B cell (primary cell): Measurements from ENCODE around the gene RHCE. TPM values are rescaled to one million over a fixed set of nuclear protein-coding genes. Genes with fewer than 3 reads are reported as not detected.

Experiments used
- ATAC-seq: fragments of 200-7000 bp; cut with Tn5 transposase; one replicate; pipeline ENCODE4 v1.10.0; 2021; ENCODE audit warnings: low read depth, mild to moderate bottlenecking, moderate number of reproducible peaks, moderate library complexity
- CTCF ChIA-PET: fragments of 350-600 bp; sonication (Branson Sonifier 250); formaldehyde crosslinking; loops from one replicate; lab custom pipeline; 2021; ENCODE audit warnings: antibody characterized with exemption, inconsistent platforms; lab: Charles Lee
- POLR2A ChIA-PET: fragments of 350-600 bp; sonication (Branson Sonifier 250); formaldehyde crosslinking; loops from one replicate; lab custom pipeline; 2021; ENCODE audit warnings: antibody characterized with exemption; lab: Charles Lee
- DNase-seq: peaks from one replicate; pipeline ENCODE4 v3.0.0; 2013
- H2AFZ ChIP-seq: 2 replicates; pipeline ENCODE4 v1.6.1; 2012; ENCODE audit warnings: mild to moderate bottlenecking, low read depth, low read length; ENCODE audit not compliant: insufficient read depth, poor library complexity, severe bottlenecking
- H3K27ac ChIP-seq, 2 donors: 1 replicate in 1 of 2; 2 replicates in 1 of 2; pipeline ENCODE4 v1.5.1; 2012 to 2013; ENCODE audit warnings: low read length in 2 of 2, mild to moderate bottlenecking in 2 of 2, moderate library complexity in 1 of 2
- H3K27me3 ChIP-seq, 4 experiments: fragments of 200-600 bp in 1 of 4; sonication (generic) in 1 of 4; replicated peaks in 1 of 4; 1 replicate in 2 of 4; 2 replicates in 2 of 4; pipeline versions ENCODE4 v1.6.1 to v1.7.0; 2013 to 2016; ENCODE audit warnings: low read length in 3 of 4, mild to moderate bottlenecking in 2 of 4, mixed read lengths in 1 of 4, moderate library complexity in 1 of 4; ENCODE audit not compliant: insufficient read depth in 4 of 4, control insufficient read depth in 3 of 4; ENCODE audit errors: control extremely low read depth in 1 of 4
- H3K36me3 ChIP-seq, 2 experiments: replicated peaks in 1 of 2; 1 replicate in 1 of 2; 2 replicates in 1 of 2; pipeline versions ENCODE4 v1.6.1 to v1.7.1; 2013; ENCODE audit warnings: low read length in 1 of 2; ENCODE audit not compliant: insufficient read depth in 2 of 2, control insufficient read depth in 1 of 2; ENCODE audit errors: control extremely low read depth in 1 of 2, extremely low read depth in 1 of 2
- H3K4me1 ChIP-seq, 2 donors: fragments of 200-600 bp in 1 of 2; sonication (generic) in 1 of 2; 1 replicate in 1 of 2; 2 replicates in 1 of 2; pipeline versions ENCODE4 v1.5.1 to v1.6.1; 2013 to 2017; ENCODE audit warnings: low read length in 2 of 2; ENCODE audit not compliant: control insufficient read depth in 2 of 2, insufficient read depth in 2 of 2
- H3K4me2 ChIP-seq: replicated peaks from 2 replicates; pipeline ENCODE3; 2012; ENCODE audit warnings: mild to moderate bottlenecking, low read depth, low read length; ENCODE audit not compliant: poor library complexity, severe bottlenecking
- H3K4me3 ChIP-seq, 5 experiments: fragments of 200-600 bp in 1 of 5; sonication (generic) in 1 of 5; 1 replicate in 3 of 5; 2 replicates in 2 of 5; pipeline versions ENCODE4 v1.5.1 to v1.7.0; 2011 to 2016; ENCODE audit warnings: low read length in 4 of 5, mild to moderate bottlenecking in 4 of 5, low read depth in 2 of 5, control low read depth in 1 of 5, moderate library complexity in 1 of 5; ENCODE audit not compliant: insufficient read depth in 1 of 5; ENCODE audit errors: control extremely low read depth in 1 of 5, extremely low read depth in 1 of 5
- H3K79me2 ChIP-seq: fragments of 200-600 bp; sonication (generic); one replicate; pipeline ENCODE4 v1.6.0; 2016; ENCODE audit warnings: low read length; ENCODE audit not compliant: control insufficient read depth, insufficient read depth
- H3K9ac ChIP-seq: fragments of 200-600 bp; sonication (generic); 2 replicates; pipeline ENCODE4 v1.6.1; 2017; ENCODE audit warnings: mild to moderate bottlenecking, low read length, moderate library complexity
- H3K9me3 ChIP-seq, 3 donors: one replicate each; pipeline versions ENCODE4 v1.6.1 to v1.7.1; 2013; ENCODE audit warnings: low read length in 2 of 3; ENCODE audit not compliant: control insufficient read depth in 2 of 3, insufficient read depth in 1 of 3; ENCODE audit errors: control extremely low read depth in 1 of 3
- H4K20me1 ChIP-seq: 2 replicates; pipeline ENCODE4 v1.6.0; 2012; ENCODE audit warnings: mild to moderate bottlenecking, low read length; ENCODE audit not compliant: insufficient read depth, control insufficient read depth, poor library complexity, severe bottlenecking
- H3K27ac Mint-ChIP-seq: one replicate; pipeline ENCODE4 v1.8.0; 2021; ENCODE audit warnings: mixed read lengths
- H3K27me3 Mint-ChIP-seq: one replicate; pipeline ENCODE4 v1.8.0; 2021; ENCODE audit warnings: mixed read lengths
- H3K4me1 Mint-ChIP-seq: one replicate; pipeline ENCODE4 v1.8.0; 2021; ENCODE audit warnings: mixed read lengths
- H3K4me3 Mint-ChIP-seq: one replicate; pipeline ENCODE4 v1.8.0; 2021; ENCODE audit warnings: mixed read lengths
- H3K9me3 Mint-ChIP-seq: one replicate; pipeline ENCODE4 v1.8.0; 2022; ENCODE audit warnings: mixed read lengths; ENCODE audit not compliant: insufficient read depth
- EZH2 ChIP-seq: IDR thresholded peaks from 2 replicates; pipeline ENCODE4 v1.6.1; 2012; ENCODE audit warnings: borderline replicate concordance, low read depth, mild to moderate bottlenecking, moderate library complexity, low read length; ENCODE audit not compliant: insufficient read depth, poor library complexity, severe bottlenecking
- WGBS: methylation state at CpG from one replicate; pipeline ENCODE4 v1.1.5; 2013; ENCODE audit warnings: missing lambda C conversion rate; ENCODE audit not compliant: insufficient coverage; 5-methylcytosine and 5-hydroxymethylcytosine counted together
- intact Hi-C: fragments of 100-400 bp; cut with micrococcal nuclease; formaldehyde crosslinking; loops from one replicate; pipeline ENCODE4 v1.10.0; 2022
- polyA plus RNA-seq: library from polyadenylated mRNA; depleted of rRNA; stranded (reverse); fragments of >200 nt; gene quantifications from 2 replicates; pipeline ENCODE4 v1.2.3, GENCODE V29; 2012
- total RNA-seq, 2 donors: library from RNA; stranded (reverse); fragments of 120-200 nt in 1 of 2; gene quantifications; 1 replicate in 1 of 2; 2 replicates in 1 of 2; pipeline versions ENCODE4 v1.2.3 to v1.2.4, GENCODE V29; 2013 to 2022
- TF ChIP-seq, protein P1 (sequence below): fragments of 200-600 bp; IDR thresholded peaks from one replicate; pipeline ENCODE4 v1.8.0; 2022; ENCODE audit warnings: antibody characterized with exemption, mild to moderate bottlenecking

RHCE gene
- total and polyA plus RNA-seq, 2 donors (not counting 1 experiment from before 2014, with no cell fraction given), result 0.28 TPM; not detected in 1

DNA sequence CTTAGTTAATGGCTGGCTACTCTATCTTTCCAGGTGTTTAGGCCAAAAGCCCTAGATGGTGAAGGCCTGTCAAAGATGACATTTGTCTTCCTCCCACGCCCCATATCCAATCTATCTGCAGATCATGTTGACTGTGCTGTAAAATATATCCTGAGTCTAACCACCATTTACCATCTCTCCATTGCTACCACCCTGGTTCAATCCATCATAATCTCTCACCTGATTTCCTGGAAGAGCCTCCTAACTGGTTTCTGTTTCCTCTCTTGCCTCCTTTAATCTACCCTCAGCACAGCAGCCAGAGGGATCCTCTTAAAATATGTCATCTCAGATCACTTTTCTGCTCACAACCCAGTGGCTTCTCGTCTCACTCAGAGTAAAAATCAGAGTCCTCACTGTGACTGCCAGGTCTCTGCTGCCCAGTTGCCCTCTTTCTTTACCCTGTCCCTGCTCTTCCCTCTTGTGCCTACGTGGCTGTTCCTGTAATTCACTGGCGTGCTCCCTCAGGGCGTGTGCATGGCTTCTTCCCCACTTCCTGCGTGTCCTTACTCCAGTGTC lies 64.7 kb downstream of the RHCE start:
- Histone ChIP-seq H3K9me3 (no peaks in the 10 kb centered on the region), H3K27me3 (no peaks in the 10 kb centered on the region), H3K27ac (no peak overlapping the region), H2AFZ (no peak overlapping the region), H4K20me1 (peaks cover 20% of the 10 kb centered on the region), H3K79me2 (peaks cover 1% of the 10 kb centered on the region), H3K4me2 (no peak overlapping the region), H3K4me3 (no peak overlapping the region), H3K4me1 (no peaks in the 10 kb centered on the region), H3K36me3 (peaks cover 1 to 49% of the 10 kb centered on the region in 2 experiments), H3K9ac (no peak overlapping the region)
- DNase-seq (no peak), ATAC-seq (no peak)
- WGBS, result 95% methylated on average over 5 of the region's 6 CpGs
- Mint-ChIP-seq H3K4me1 (peaks cover 2% of the 10 kb centered on the region), H3K4me3 (no peak overlapping the region), H3K27me3 (no peaks in the 10 kb centered on the region), H3K27ac (no peak overlapping the region), H3K9me3 (no peaks in the 10 kb centered on the region)
- ChIA-PET CTCF (no interaction called here), POLR2A (no interaction called here)
- no peak for TF ChIP-seq EZH2
- TF ChIP-seq, protein P1, sequence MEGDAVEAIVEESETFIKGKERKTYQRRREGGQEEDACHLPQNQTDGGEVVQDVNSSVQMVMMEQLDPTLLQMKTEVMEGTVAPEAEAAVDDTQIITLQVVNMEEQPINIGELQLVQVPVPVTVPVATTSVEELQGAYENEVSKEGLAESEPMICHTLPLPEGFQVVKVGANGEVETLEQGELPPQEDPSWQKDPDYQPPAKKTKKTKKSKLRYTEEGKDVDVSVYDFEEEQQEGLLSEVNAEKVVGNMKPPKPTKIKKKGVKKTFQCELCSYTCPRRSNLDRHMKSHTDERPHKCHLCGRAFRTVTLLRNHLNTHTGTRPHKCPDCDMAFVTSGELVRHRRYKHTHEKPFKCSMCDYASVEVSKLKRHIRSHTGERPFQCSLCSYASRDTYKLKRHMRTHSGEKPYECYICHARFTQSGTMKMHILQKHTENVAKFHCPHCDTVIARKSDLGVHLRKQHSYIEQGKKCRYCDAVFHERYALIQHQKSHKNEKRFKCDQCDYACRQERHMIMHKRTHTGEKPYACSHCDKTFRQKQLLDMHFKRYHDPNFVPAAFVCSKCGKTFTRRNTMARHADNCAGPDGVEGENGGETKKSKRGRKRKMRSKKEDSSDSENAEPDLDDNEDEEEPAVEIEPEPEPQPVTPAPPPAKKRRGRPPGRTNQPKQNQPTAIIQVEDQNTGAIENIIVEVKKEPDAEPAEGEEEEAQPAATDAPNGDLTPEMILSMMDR, result no peak
- intact Hi-C loops, result no loop called here

DNA sequence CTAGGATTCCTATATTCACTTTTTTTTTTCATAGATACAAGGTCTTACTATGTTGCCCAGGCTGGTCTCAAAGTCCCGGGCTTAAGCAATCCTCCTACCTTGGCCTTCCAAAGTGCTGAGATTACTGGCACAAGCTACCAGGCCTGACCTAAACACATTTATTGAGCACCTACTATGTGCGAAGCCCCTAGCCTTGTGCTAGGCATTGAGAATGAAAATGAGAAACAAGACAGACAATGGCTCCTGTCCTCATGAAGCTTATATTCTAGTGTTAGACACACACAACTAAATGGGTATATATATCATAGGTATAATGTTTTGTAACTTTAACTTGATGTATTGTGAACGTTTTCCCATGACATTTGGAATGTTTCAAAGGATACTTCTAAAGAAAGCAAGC lies 71.0 kb downstream of the RHCE start:
- H3K27me3 ChIP-seq, result no peaks in the 10 kb centered on the region
- Mint-ChIP-seq H3K4me1 (no peaks in the 10 kb centered on the region), H3K9me3 (no peaks in the 10 kb centered on the region), H3K27ac (no peak overlapping the region), H3K27me3 (no peaks in the 10 kb centered on the region), H3K4me3 (no peak overlapping the region)
- no peak for TF ChIP-seq EZH2
- TF ChIP-seq, protein P1, result no peak
- DNase-seq (no peak), ATAC-seq (no peak)
- ChIA-PET POLR2A (no interaction called here), CTCF (interaction anchor here (0.6 kb wide), 1 partner anchor 797 kb away, joined by 3 read pairs; no protein-coding TSS in a partner anchor)
- H3K9ac ChIP-seq, result no peak overlapping the region
- no peaks in the 10 kb centered on the region for H3K4me1 ChIP-seq
- no peak overlapping the region for H3K4me3 ChIP-seq
- H3K9me3 ChIP-seq, result no peaks in the 10 kb centered on the region
- H3K36me3 ChIP-seq, result peaks cover 6 to 32% of the 10 kb centered on the region in 2 experiments
- WGBS, result no CpG with 5 or more reads among the region's 3 CpGs
- H2AFZ ChIP-seq, result no peak overlapping the region
- peaks cover 22% of the 10 kb centered on the region for H4K20me1 ChIP-seq
- H3K79me2 ChIP-seq, result peaks cover 44% of the 10 kb centered on the region
- intact Hi-C loops, result no loop called here
- no peak overlapping the region for H3K4me2 ChIP-seq
- no peak overlapping the region for H3K27ac ChIP-seq
